HG03095 (cell line): Measurements from ENCODE around the gene VASH2.

ENCODE experiments used
- ATAC-seq: cut with Tn5 transposase; IDR thresholded peaks from one replicate; pipeline ENCODE4 v1.9.1; 2021; ENCODE audit warnings: moderate library complexity; ENCODE audit not compliant: unreplicated experiment

VASH2 gene

GRCh38 chr1:212928323-212929291, 21.7 kb upstream of the VASH2 start:
- peak; percentile 73 for ATAC-seq

DNA sequence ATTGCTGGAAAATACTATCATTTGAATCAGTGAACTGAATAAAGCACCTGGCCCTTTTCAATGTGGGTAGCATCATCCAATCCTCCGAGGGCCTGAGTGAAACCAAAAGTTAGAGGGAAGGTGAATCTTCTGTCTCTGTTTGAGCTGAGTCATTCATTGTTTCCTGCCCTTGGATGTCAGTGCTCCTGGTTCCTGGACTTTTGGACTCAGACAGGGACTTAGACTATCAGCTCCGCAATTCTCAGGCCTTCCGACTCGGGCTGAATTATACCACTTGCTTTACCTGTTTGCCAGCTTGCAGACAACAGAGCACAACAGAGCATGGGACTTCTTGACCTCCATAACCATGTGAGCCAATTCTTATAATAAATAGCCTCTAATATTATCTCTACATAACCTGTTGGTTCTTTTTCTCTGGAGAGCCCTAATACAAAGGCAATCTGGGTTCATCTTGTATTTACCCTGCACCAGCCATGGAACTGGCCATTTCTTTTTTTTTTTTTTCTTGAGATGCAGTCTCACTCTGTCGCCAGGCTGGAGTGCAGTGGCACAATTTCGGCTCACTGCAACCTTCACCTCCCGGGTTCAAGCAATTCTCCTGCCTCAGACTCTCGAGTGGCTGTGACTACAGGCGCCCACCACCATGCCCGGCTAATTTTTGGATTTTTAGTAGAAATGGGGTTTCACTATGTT, 19.2 kb upstream of the VASH2 start:
- no peak for ATAC-seq

DNA sequence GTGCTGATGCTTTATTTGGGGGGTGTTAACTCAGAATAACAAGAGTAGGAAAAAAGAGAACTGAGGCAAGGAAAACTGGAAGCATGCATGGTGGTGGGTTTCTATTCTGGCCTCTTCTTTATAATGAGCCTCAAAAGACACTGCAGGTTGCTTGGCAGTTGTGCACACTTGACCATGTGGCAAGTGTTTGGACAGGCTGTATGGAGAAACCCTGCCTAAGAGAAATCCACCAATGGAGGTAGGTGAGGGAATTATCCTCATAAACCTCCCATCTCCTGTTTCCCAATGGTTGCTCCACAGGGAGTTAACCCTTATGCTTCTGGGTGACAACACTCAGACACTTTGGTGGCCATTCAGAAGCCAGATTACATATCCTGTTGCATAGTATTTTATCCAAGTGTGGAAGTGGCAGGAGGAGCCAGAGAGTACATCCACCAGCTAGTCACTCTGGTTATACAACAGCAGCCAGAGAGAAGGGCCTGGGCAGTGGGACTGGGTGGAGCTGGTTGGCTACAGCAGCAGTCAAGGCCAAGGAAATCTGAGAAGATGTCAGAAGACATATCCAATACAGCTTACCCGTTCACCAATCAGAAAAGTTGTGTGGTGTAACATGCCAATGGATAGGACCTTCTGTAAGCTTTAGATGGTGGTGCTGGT, 16.4 kb upstream of the VASH2 start:
- ATAC-seq, result no peak

- no peak for ATAC-seq
Measured at GRCh38 chr1:212935387-212935981, 14.9 kb upstream of the VASH2 start.

- ATAC-seq, result no peak
Measured at GRCh38 chr1:212937034-212937433, 13.3 kb upstream of the VASH2 start.

DNA sequence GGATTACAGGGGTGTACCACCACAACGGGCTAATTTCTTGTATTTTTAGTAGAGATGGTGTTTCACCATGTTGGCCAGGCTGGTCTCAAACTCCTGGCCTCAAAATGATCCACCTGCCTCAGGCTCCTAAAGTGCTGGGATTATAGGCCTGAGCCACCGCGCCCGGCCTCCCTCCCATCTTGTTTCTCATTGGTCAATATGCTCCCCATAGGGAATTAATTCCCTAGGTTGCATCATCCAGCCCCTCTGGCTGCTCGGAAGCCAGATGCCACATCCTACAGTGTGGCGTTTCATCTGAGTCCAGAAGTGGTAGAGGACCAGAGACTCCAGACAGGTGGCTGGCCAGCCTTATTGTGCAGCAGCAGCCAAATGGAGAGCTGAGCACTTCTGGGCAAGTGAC, 11.5 kb upstream of the VASH2 start:
- ATAC-seq, result no peak

- no peak for ATAC-seq
Measured at GRCh38 chr1:212941452-212941851, 8.9 kb upstream of the VASH2 start.

- no peak for ATAC-seq
Measured at GRCh38 chr1:212942679-212943392, 7.5 kb upstream of the VASH2 start.

DNA sequence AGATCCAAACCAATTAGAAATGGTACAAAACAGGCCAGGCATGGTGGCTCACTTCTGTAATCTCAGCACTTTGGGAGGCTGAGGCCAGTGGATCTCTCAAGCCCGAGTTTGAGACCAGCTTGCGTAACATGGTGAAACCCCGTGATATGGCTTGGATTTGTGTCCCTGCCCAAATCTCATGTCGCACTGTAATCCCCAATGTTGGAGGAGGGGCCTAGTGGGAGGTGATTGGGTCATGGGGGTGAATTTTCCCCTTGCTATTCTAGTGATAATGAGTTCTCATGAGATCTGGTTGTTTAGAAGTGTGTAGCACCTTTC, 7.0 kb upstream of the VASH2 start:
- ATAC-seq, result no peak

DNA sequence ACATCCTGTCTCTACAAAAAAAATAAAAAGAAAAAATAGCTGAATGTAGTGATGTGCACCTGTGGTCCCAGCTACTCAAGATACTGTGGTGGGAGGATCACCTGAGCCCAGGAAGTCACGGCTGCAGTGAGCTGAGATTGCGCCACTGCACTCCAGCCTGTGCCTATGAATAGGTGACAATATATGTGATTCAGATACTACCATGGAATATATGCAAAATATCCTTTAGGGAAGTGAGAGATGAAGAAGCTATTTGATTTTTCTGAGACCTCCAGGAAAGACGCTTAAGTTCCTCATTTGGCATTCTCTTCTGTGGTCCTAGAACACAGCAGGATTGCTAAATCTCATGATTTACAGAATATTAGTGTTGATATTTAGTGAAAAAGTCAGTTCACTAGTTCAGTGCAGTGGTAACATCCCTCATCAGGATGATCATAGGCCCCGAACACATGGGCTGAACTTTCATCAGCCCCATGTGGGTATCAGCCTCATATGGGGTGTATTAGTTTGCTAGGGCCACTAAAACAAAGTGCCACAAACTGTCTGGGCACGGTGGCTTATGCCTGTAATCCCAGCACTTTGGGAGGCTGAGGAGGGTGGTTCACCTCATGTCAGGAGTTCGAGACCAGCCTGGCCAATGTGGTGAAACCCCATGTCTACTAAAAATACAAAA, 6.0 kb upstream of the VASH2 start:
- no peak for ATAC-seq

GRCh38 chr1:212945056-212945455, 5.3 kb upstream of the VASH2 start:
- no peak for ATAC-seq

GRCh38 chr1:212945463-212946160, 4.7 kb upstream of the VASH2 start:
- ATAC-seq, result no peak

DNA sequence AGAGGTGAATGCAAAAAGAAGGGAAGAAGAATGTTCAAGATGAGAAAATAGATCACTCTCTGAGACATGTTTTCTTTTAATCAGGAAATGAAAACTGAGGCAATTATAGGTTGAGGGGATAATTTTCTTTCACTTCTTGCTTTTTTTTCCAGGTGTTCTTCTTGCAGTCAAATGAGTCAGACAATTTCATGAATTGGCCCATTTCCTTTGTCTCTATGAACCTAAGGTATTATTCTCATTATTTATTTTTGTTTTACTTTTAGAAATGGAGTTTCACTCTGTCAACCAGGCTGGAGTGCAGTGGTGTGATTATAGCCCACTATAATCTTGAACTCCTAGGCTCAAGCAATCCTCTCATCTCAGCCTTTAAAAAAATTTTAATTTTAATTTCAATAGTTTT, 3.5 kb upstream of the VASH2 start:
- ATAC-seq, result no peak

GRCh38 chr1:212949771-212950170, 570 bp upstream of the VASH2 start:
- no peak for ATAC-seq

DNA sequence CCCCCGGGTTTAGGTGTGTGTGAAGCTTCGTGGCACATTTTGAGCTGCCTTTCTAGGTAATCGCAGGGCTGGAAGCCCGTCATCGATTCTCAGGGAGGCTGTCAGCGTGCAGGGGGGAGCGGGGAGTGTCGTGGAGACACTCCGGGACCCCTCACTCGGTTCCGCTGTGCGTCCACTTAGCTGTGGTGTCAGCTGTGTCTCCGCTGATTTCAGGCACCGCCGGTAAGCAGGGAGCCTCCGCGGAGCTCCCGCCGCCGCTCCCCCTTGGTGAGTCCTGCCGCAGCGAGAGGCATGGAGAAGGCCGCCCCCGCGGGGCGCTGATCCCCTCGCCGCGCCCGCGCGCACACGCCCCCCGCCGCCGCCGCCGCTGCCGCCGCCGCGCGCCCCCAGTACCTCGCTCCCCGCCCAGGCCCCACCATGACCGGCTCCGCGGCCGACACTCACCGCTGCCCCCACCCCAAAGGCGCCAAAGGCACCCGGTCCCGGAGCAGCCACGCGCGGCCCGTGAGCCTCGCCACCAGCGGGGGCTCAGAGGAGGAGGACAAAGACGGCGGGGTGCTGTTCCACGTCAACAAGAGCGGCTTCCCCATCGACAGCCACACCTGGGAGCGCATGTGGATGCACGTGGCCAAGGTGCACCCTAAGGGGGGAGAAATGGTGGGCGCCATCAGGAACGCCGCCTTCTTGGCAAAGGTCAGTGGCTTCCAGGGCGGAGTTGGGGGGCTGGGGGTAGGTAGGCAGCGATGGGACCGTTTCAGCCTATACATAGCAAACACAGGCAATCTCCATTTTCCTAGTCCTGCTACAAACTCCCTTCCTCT, 995 bp downstream of the VASH2 start:
- ATAC-seq, result no peak

DNA sequence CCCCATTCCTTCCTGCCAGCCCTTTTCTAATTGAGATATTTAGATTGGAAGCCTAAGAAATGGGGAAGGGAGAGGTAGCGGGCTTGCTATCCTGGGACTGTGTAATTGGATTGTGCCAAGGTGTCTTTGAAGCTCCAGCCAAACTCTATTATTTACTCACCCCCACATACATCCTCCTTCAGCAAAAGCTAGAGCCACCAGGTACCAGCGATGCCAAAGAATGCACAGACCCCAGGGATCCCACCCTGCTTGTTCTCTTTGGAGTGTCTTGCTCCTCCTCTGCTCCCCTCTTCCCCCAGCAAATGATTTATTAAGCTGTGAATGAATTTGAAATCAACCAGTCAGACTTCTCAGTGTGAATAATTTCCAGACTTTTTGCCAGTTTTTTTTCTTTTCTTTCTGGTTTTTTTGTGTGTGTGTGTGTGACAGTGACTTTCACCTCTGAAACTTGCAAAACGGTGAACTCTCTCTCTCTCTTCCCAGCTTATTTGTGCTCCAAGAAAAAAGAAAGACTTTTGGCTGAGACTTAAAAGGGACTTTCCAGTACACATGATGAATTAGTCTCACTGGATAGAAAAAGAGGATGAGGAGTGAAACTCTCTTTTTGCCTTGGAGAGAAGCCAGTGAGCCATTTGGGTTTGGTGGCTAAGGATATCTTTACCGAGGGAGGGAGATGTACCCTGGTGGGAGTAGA, 1.8 kb downstream of the VASH2 start:
- ATAC-seq, result no peak

GRCh38 chr1:212952641-212952976, 2.3 kb downstream of the VASH2 start:
- no peak for ATAC-seq

- no peak for ATAC-seq
Measured at GRCh38 chr1:212953321-212953720, 3.0 kb downstream of the VASH2 start.
